ELR (cell line): ENCODE measurements around the gene ATP6V1D.
A peak's percentile ranks its signal among the peaks of the same experiment; 100 is the strongest.
"Not testable (repeated sequence)": the region's sequence is repeated elsewhere in the genome, so short reads cannot be mapped to it uniquely, and the experiment has no call there.

Experiments used
- DNase-seq: peaks from one replicate; pipeline ENCODE4 v3.0.0-alpha.2; 2015; ENCODE audit warnings: low read depth

The ATP6V1D gene

DNA sequence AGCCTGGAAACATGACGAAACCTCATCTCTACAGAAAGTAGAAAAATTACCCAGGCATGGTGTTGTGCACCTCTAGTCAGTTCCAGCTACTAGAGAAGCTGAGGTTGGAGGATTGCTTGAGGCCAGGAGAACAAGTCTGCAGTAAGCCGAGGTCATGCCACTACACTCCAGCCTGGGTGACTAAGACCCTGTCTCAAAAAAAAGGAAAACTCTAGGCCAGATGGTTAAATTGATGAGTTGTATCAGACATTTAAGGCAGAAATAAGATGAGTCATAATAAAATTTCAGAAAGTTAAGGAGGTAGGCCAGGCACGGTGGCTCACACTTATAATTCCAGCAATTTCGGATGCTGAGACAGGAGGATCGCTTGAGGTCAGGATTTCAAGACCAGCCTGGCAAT is 11.2 kb upstream of the ATP6V1D start:
- DNase-seq, result peak; percentile 66

DNA sequence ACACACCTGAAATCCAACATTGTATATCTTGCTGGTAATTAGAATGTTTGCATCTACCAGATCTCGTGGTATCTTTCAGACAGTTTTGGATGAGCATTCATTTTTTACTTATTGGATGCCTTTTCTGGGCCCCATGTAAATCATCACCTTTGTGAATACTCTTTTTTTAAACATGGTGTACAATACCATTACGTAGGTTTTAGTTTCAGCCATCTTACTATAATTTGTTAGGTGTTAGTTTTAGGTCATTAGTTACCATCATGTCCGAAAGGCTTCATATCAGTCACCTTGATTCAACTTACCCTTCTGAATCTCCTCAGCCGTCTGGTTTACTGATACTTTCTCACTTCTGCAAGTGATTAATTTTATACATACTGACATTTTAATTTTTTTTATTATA is 5.9 kb upstream of the ATP6V1D start:
- DNase-seq, result no peak

DNA sequence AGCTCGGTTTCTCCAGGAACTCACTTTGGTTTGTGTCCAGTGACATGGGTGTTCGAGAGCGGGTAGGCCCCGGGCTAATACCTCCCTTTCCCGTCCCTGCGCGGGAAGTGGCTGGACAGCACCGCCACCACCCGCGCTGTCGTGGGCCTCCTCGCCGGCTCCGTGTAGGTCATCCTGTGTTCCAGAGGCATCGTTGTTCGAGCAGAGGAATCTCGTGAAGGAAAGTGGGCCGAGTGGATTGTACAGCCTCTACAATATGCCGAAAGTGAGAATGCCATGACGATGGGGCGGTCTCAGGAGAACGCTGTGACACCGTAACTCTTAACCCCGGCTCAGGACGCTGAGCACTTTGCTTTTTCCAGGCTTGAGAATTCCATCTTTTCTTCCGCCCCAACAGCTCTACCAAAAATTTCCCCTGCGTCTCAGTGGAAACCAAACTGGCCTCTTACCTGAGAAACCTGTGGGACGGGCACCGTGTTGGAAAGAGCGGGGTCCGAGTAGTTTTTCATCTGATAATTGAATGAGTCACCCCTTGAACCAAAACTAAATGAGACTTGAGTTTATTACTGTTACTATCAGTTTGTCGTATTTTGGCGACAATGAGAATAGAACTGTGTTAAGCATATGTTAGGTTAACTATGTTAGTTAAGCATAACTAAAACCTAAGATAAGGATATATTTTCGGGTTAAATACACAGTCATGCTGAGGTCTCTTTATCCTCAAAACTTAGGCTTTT is 1.0 kb upstream of the ATP6V1D start:
- DNase-seq, result peak; percentile 35

DNA sequence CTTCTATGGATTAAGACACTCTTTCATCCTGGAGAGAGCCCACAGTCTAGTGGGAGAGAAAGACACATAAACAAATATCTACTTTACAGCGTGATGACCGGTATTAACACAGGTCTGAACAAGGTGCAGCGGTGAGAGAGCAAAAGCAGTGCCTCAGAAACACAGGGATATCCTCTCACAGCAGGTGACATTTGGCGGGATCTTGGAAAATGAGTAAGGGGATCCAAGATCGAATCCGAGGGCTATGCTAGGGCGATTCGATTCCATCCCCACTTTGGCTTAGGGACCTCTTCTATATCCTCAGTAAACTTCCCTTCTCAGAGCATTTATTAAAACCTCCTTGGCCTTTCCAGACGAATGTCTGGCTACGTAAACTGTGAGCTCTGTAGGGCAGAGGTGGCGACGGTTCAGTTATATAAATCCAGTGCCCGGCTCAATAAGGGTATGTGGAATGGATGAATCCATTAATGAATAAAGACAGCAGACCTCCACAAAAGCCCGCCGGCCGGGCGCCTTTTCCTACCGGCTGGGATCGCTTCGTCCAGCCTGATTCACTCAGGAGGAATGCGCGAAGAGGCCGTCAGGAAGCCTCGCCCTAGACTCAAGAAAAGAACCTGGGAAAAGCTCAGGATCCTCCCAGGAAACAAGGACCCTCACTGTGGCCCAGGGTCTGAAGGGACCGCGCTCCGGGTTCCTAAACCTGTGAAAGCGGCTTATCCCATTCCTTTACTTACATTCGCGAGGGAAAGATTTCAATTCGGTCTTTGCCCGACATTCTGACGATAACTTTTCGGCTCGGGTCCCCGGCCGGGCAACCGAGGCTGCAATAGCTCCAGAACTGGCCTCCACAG is 455 bp downstream of the ATP6V1D start:
- peak; percentile 86 for DNase-seq

DNA sequence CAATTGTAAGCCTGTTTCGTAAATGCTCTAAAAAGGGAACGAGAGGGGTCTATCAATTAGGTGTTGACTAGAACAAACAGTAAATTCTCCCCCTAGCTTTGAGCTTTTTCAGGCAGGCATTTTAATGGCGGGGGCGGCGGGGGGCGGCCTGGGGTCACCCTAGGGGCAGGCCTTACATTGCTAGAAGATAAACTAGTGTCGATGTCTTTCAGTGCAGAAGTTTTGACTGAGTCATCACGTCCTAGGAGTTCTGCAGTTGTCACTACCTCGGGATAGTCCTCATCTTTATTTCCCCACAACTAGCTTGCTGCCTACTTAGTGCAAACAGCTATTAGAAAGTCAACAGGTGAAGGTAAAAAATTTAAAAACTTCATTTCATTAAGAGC is 1.6 kb downstream of the ATP6V1D start:
- DNase-seq, result peak; percentile 52

- DNase-seq, result no peak
Measured at GRCh38 chr14:67357186-67357968, 2.2 kb downstream of the ATP6V1D start.

- DNase-seq, result no peak
Measured at GRCh38 chr14:67352055-67352454, 7.5 kb downstream of the ATP6V1D start.

DNA sequence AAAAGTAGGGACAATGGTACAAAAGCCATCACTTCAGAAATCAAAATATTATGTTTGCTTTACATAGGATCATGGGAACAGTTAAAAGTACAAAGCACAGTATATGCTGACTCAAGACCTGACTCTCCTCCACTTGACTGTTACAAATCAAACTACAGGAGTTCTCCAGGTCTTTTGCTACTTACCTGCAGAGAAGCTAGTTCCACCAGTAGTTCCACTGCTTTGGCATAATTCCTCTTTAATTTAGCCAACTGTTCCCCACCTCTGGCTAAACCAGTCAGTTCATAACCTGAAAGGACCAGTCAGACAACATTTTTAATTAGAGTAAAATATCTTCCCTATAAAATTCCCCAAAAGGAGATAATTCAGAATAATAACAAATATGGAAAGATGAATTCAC is 14.0 kb downstream of the ATP6V1D start:
- no peak for DNase-seq

- peak; percentile 45 for DNase-seq
Measured at GRCh38 chr14:67343601-67344230, 15.9 kb downstream of the ATP6V1D start.

DNA sequence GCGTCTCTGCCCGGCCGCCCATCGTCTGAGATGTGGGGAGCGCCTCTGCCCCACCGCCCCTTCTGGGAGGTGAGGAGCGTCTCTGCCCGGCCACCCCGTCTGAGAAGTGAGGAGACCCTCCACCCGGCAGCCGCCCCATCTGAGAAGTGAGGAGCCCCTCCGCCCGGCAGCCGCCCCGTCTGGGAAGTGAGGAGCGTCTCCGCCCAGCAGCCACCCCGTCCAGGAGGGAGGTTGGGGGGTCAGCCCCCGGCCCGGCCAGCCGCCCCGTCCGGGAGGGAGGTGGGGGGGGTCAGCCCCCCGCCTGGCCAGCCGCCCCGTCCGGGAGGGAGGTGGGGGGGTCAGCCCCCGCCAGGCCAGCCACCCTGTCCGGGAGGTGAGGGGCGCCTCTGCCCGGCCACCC is 18.4 kb downstream of the ATP6V1D start:
- not testable (repeated sequence) for DNase-seq

DNA sequence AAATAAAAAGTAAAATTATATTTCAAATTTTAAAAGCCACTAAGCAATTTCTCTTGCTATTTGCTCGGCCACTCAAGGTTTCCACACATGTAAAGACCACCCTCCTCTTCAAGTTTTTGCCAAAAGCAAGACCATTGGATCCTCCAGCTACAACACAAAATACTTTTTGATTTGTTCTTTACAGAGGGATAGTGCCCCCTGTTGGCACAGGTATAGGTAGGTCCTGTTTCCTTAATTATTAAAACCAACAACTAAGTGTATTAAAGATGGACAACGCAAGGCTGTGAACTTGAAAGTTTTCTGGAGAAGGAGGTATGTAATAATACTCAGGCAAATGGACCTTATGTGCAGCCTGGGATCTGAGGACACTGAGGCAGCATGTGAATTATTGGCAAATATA is 23.8 kb downstream of the ATP6V1D start:
- DNase-seq, result peak; percentile 55

DNA sequence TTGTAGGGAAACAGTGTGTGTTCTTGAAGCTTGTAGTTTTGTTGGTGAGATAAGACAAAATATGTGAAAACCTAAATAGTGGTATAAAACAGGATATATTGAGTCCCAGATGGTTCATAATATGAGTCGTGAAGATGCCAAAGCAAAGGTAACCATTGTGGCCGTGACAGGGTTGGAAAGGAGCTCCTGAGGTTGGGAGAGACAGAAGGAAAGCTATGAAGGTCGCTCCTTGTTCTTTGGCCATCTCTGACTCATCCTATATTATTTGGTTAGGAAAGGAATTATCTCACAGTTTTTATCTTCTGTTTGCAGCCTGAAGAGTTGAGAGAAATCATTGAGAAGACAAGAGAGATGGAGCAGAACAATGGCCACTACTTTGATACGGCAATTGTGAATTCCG is 27.1 kb downstream of the ATP6V1D start:
- peak; percentile 58 for DNase-seq

- peak; percentile 66 for DNase-seq
Measured at GRCh38 chr14:67331368-67332125, 28.1 kb downstream of the ATP6V1D start.

DNA sequence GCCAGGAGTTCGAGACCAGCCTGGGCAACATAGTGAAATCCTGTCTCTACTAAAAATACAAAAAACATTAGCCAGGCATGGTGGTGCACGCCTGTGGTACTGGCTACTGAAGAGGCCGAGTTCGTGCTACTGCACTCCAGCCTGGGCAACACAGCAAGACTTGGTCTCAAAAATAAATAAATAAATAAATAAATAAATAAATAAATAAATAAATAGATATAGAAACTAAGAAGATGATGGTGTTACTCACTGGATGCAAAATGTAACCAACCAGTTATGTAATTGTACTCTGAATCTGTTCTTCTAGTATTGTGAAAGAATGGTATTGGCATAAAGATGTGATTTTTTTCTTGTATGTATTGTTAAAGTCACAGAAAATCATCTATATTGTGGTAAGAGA is 29.9 kb downstream of the ATP6V1D start:
- DNase-seq, result not testable (repeated sequence)

DNA sequence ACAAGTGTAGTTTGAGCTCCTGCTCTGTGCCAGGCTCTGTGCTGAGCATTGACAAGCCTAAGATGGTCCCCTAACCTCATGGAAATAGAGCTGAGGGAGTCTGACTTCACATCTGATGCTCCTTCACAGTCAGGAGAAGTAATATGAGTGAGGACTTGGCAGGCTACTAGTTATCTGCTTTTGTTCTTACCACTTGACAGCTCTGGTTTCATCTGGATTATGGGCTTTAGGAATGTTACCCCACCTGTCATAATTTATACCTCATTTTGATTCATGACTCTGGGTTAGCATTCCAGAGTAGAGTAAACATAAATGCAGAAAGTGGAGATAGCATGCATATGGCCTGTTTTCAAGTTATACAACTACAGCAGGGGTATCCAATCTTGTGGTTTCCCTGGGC is 40.5 kb downstream of the ATP6V1D start:
- no peak for DNase-seq

DNA sequence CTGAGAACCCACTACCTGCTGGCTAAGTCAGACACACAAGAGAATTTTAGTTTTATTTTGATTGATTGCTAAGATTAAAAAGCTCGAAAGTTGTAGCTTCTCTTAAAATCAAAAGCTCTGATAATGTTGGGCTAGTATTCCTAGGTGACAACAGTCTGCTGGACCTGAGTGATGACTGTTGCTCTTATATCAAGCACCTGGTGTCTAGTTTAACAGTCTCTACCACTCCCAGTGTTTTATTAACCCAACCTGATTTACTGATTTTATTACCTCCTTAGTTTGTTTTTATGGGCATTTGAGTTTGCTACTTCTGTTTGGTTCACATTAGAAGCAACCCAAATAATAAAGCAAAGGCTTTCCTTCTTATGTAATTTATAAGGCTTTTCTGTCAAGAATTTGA is 41.8 kb downstream of the ATP6V1D start:
- DNase-seq, result no peak

GRCh38 chr14:67313153-67313552 is 46.5 kb downstream of the ATP6V1D start:
- no peak for DNase-seq

GRCh38 chr14:67311868-67312267 is 47.7 kb downstream of the ATP6V1D start:
- no peak for DNase-seq
